Activated CD4-positive, alpha-beta T cell treated with anti-CD3 and anti-CD28 coated beads, Interleukin-2, amount 50 U/mL, for 1 hour (primary cell): Measurements from ENCODE around the gene NPAS2.

ENCODE experiments used
- DNase-seq: peaks from one replicate; pipeline ENCODE4 v3.0.0-alpha.2; 2020

Gene NPAS2

DNA sequence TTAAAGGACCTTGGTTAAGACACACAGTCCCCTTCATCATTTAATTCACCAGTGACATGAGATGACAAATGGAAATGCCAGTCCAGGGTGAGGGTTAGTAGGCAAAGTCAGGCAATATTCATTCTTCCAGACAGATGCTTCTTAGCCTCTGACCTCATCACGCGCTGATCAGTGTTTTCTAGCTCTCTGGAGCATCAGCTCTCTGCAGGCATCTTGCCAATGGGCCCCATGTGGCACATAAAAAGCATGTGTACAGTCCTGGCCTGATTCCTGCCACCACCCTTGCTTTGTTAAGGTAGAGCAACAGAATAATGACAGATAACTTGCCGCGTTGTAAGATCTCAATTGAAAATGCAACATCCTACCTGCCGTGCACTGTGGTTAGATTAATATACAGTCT is 20.3 kb upstream of the NPAS2 start:
- DNase-seq: no peak

DNA sequence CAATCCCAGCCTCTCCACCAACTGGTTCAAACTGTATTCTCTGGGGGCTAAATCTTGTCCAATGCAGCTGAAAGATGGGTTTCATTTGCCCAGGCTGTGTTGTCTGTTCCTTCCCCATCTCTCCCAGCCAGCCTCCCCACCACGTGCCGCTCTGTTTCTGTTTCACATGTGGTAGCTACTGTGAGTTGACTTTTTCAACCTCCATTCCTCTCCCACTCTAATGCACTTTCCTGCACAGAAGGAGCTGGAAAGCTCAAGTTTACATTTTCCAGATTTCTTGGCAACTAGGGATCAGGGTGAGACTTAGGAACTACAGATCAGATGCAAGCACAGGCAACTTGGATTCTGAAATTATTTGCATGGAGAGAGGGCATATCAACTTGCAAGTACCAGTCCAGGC is 19.0 kb upstream of the NPAS2 start:
- no peak for DNase-seq

DNA sequence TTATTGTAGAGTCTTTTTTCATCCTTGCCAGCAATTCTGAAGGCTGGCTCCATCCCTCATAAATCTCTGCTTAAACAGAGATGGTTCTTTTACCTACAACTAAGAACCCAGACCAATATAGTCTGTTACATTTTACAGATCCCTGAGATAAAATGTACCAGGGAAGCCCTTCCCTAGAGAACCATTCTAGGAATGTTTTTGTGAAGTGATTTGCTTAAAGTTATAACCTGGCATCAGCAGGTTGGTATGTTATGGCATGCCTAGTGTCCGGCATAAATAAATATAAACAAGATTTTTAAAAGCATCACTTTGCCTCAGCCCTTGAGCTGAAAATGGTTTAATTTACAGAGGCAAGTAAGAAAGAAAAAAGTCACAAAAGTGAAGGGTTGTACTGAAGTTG is 18.5 kb upstream of the NPAS2 start:
- no peak for DNase-seq

DNA sequence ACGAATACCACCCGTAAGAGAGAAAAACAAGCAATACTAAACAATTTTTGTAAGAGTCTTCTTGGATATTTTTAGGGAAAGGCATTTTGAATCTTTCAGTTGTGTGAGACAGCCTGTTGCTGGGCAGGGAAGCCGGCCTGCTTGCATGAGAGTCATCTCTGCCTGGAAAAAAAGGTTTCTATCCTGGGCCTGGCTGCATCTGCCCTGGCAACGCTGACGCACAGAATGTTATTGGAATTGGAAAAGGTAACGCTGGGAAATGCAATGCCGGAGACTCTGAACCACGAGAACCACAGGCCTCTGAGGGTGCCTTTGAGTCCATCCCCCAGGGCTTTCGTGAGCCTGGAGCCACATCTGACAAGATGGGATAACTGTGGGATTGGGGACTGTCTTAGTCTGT is 17.9 kb upstream of the NPAS2 start:
- no peak for DNase-seq

DNA sequence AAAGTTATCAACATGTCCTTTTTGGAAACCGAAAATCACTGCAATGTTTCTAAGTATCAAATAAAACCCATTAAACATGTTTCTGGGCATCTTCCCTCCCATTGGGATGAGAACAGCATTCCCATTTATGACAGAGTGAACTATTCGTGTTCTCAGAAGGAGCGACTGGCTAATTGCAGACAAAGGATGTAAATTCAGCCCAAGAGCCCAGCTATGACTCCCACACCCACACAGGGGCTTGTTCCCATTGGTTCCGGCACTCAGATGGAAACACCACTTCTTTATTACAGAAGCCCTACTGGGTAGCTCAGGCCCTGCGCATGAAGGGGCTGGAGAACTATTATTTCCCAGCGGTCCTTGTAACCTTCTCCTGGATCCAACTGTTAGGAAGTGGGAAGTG is 16.6 kb upstream of the NPAS2 start:
- DNase-seq: no peak

DNA sequence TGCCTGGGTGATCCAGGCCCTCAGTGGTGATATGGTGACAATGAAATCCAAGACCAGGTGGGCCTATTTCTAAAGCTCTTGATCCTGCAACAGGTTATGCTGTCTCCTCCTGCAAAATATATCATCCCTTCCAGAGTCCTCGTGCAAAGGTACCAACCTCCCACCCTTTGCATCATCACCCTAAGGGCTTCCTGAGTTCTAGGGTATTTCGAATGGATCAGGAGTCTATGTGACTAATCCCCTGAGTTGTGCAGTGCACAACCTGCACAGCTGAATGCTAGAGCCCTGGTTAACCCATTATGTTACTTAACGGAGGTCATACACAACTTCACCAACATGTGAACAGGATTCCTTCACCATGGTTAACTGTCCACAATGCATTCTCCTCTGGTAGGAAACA is 13.4 kb upstream of the NPAS2 start:
- DNase-seq: no peak

DNA sequence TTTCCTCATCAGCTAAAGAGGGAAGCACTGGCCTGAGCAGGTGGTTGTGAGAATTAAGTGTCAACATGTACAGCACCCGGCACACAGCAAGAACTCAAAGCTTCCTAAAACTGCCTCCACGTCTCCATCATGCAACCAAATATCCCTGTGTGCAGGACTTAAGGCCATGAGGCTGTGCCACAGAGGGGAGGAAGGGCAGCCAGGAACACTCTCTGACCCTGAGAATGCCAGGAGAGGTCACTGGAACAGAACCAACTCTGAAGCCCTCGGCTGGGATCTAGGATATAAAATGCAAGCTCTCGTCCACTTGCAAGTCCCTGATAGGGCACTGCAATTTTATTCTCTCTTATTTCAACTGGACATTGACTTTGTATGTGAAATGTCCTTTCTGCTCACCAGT is 12.2 kb upstream of the NPAS2 start:
- no peak for DNase-seq

DNA sequence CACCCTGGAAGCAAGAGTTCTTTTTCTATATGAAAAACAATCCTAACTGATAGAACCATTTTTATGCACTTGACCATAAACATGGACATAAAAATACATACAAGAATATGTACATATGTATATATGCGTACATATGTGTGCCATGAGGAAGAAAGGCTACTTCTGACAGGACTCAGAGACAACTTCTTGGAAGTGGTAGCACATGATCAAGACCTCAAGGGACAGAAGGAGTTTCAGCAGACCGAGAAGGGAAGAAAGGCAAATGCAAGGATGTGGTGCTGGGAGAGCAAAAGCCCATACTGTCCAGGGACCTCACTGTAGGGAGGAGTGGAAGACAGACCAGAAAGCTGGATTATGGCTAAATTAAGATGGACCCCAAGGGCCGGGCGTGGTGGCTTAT is 11.4 kb upstream of the NPAS2 start:
- DNase-seq: no peak

DNA sequence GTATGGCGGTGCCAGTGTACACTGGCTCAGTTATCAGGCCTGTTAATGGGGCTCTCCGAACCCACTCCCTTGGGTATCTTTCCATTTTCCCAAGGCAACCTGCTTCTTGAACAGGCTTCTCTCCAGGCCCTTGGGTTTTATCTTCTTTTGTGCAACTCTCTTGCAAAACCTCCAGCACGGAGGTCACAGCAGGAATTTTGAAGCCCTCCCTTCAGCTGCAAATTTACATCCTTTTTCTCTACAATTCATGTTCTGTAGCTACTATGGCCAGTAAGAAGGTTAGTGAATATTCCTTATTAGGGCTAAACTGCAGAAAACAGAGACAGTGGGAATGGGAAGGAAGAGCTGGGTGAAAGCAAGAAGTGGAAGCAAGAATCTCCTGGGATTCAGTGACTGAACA is 10.4 kb upstream of the NPAS2 start:
- DNase-seq: no peak

DNA sequence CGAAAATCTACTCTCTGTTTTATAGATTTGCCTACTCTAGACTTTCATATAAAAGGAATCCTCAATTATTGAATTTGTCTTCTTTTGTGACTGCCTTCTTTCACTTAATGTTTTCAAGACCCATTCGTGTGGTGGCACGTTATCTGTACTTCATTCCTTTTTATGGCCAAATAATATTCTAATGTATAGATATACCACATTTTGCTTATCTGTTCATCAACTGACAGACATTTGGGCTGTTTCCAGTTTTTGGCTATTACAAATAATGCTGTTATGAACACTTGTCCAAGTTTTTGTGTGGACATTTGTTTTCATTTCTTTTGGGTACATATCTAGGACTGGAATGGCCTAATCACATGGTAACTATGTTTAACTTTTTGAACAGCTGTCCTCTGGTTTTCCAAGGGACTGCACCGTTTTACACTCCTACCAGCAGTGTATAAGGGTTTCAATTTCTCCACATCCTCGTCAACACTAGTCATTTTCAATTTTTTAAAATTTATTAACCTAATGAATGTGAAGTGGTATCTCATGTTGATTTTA is 9.3 kb upstream of the NPAS2 start:
- no peak for DNase-seq

DNA sequence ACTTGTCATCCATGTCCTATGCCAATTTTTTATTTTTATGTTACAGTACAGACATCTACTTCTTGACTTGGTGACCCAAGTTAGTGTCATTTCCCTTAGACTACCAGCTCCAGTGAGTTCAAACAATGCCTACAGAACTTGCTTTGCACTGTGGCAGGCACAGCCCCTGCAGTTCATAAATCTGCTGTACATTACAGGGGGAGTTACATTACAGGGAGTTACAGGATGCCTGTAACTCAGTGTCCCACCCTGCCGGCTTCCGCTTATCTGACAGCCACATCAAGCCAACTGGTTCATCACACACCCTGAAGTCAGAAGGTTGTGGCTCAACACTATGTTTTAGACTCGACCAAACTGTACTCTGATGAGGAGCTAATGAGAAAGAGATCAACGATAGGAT is 7.8 kb upstream of the NPAS2 start:
- DNase-seq: peak; percentile 5

DNA sequence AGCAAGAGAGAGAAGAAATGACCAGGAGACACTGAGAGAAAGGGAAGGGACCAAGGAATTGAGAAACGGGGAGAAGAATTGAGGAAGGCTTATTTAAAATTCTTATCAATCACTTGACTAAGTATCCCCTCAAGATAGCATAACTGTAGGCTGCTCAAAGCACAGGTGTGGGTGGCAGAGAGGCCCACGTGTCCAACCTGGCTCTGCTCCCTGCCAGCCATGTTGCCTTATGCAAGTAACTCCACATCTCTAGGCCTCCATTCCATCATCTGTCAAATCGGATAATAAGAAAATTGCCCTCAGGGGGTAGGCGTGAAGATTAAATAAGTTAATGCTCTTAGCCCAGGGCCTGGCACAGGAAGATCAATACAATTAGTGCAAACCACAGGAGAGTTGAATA is 7.4 kb upstream of the NPAS2 start:
- no peak for DNase-seq

DNA sequence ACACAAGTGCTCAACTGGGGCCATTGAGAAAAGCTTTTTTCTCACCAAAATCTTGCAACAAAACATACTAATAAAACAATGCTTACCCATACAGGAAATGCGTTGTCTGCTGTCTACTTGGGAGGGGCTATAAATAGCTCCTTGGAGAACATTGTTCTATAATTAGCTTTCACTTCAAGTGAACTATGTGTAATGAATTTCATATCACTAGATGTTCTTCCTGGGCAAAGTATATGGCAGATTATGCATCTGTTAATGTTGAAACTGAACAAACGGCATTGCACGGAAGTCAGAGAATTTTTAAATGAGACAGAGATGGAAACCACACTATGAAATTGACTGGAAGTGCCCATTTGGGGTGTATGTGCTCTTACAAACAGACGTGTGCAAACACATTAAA is 6.4 kb upstream of the NPAS2 start:
- no peak for DNase-seq

DNA sequence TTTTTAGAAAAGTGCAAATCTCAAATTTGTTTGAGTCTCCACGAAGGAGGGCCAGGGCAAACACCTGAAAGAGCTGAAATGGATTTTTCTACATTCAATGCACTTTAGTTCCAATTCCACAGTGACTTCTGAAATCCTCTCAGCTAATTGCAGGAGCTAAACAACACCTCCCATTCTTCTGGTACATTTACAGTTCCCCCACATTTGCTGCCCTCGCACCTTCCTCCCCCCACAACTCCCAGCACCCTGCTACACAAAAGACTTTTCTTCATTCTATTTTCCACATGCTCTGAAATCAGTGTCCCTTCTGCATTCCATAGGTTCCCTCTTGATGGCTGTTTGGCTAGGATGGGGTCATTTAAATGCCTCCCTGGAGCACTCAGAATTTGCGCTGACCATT is 5.9 kb upstream of the NPAS2 start:
- no peak for DNase-seq

DNA sequence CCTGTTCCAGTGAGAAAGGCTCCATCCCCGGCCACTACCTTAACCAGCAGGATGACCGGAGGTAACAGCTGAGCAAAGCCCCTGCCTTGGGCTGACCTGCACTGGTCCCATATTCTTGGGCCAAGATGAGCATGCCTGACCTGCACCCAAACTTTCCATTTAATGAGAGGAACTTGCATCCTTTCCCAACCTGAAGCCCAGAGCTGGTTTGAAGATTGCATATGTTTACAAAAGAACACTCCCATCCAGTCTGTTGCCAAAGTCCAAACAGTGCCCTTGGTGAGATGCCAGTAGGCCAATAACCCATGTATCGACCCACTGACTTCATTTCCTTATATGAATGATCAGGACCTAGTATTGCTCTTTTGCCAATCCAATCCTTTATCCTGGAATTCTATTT is 5.5 kb upstream of the NPAS2 start:
- DNase-seq: no peak

DNA sequence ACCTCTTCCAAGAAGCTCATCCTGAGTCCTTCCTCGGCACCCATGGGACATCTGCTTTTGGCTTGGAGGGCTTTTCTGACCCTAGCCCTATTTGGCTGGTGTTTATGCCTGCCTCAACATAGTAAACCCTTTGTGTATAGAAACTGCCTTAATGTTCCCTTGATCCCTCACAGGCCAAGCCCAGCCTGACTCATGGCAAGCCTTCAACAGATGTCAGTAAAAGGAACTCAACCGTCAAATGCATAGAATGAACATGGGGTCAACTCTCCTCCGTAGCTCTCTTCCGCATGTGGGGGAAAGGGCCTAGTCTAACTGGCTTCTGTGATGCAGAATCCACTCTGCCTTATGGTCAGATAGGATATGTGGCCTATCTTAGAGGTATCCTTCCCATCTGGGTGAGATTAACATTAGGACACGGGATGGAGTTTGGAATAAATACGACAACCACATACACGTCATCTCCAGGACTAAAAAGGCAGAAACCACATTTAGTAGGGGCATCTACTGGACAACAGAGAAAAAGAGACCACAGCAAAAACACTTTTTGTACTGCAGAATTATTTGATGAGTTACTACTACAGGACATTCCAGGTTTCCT is 2.5 kb upstream of the NPAS2 start:
- no peak for DNase-seq

DNA sequence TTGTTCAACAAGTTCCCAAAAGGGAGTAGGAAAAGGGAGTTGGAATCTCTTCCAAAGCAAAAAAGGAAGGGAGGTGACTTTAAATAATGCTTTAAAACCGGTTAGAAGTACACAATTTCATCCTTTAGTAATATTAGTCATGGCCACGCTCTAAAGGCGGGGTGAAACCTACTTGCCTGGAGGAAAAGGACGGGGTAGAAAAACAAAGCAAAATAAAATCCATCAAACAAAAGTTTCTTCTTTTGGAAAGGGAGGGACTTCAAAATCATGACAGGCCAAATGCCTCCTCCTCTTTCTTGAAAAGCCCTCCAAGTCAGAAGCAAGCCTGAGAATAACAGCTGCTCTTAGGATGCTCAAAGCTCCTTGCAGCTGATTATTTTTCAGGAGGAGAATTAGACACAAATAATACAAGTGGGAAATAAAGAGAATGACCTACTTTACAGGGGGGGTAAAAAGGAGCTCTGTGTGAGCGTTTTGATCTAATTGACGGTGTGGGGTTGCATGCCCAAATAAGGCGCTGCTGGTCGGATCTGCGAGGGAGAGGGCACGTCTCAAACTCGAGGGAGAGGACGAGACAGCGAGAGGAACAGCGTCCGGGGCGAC is 1.8 kb upstream of the NPAS2 start:
- DNase-seq: no peak

DNA sequence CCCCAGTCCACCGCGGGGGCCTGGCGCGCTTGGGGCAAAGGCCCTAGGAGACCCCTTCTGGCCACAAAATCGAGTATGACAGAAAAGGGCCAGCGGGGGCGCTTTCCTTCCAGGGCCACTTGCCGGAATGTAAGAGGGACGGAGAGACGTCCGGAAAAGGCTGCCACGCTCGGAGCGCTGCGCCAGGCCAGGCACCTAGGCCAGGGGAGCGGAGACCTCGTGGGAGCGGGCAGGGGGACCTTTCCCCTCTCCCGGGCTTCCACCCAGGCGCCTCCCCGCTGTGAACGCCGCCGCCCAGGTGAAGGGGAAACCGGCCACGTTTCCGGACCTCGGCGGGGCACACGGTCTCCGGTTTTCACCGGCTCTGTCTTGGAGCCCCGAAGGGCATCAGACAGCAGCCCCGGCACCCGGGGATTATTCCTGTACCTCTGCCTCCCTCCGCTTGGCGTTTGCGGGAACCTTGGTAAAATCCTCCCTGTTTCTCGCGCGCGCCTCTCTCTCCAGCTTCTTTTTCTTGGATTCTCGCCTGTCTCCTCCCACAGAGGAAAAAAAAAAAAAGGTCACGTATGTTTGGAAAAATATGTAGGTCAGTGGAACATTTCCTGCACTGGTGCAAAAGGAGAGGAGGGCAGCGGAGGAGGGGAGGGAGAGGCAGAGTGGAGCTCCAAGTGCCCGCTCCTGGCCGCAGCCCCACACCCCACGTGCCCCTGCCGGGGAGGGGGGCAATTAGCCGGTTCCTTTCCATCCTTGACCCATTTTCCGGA is 1.2 kb upstream of the NPAS2 start:
- DNase-seq: peak; percentile 3

DNA sequence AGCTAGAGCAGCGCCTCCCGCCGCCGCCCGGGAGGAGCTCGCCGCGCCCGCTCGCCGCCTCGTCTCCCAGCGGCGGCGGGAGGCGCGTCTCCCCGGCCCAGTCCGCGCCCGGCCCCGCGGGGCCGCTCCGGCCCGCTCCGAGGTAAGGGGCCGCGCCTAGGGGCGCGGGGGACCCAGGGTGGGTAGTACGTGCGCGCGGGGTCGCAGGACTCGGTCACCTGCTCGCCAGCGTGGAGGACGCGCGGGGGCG is 259 bp downstream of the NPAS2 start:
- DNase-seq: no peak

DNA sequence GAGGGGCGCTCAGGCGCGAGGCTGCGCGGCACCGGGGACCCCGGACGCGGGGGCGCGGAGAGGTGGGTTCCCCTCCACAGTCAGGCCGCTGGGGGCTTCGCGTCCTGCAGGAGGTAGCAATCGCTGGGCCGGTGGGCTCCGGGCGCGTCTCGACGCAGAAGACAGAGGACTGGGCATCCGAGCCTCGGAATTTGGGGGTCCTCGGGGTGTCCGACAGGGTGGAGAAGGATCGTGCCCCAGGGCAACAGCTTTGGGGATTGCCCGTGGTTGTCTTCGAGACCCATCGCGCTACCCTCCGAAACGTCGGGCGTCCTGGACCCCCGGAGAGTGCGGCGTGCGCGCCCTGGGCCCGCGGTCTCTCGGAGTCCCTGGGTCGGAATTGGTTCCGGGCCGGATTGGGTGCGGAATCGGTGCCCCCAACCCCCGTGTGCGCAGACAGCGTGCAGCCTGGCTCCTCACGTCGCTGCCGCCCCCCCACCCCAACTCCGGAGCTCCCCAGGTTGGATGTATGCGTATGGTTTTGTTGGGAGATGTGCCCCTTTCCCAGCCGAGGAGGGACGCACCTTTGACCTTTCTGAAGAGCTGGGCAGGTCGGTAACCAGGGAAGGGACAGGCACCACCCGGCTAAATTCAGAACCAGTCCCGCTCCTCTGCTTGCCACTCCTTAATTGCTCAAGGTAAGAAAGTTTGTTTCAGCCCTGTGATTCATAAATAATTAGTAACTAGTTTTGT is 750 bp downstream of the NPAS2 start:
- no peak for DNase-seq

DNA sequence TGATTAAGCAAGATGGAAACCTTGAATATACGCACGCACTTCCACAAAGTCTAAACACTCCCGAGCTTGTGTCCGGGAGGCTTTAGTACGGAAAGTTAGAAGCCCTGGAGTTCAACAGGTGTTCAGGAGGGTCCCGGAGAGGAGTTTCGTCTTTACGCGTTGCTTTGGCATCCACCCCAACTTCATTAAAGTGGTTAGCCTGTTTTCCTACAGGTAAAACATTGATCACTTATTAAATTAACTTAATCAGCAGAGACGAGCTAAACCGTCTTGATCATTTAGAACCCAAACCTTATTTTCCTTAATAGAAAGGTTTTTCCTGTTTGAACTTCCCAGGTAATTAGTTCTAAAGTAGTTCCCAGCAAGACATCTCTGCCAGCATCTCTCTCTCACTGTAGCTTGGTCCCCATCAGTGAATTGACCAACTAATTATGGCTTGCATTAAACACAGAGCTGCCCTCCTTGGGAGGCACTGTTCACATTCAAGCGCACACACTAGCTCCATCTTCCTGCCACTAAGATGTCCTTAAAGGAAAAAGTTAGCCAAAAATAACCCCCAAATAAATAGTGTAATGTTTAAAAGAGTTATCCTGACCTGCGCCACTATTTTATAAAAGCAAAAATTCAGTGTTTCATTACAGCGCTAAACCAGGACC is 1.4 kb downstream of the NPAS2 start:
- no peak for DNase-seq

DNA sequence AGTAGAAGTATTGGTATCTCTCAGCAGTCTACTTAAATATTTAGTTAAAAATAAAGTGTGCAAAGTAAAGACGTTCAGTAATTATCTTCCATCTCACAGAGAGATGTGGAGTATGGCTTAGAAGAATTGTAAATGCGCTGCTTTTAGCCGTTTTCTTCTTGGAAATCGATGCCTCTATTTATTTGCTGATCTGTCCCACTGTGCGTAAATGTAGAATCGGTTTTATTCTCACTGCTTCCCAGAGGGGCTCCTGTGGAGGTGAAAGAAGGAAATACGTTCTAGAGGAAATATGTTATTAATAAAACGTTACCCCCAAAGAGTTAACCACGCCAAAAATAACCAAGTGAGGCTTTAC is 1.9 kb downstream of the NPAS2 start:
- no peak for DNase-seq

DNA sequence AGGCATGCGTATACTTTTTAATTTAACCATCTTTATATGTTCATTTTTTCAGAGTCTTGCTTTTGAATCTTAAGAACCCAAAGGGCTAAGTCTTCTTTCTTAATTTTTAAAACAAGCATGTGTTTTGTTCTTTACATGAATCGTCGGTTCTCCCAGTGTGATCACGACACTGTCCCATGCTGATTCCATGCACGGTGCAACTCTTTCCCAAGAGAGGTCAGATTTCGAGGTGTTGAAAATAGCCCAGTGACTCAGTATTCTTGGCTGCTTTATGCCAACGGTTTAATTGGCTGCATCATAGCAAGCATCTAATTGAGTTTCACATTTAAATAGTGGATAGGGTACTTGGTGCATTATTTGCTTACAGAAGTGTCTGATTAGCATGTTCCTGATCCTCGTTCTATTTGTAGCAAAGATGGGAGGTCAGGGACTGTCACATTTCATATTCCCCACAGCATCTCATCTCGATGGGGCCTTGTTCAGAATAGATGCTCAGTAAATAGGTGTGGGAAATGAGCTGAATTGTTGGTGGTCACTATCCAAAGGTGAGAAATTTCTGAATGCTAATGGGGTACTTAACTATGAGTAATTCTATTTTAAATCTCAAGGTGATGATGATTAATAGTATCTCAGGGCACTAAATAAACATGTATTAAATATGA is 2.8 kb downstream of the NPAS2 start:
- DNase-seq: no peak
